ENCODE data around the gene LSM14B. TPM values are rescaled to one million over a fixed set of nuclear protein-coding genes. Genes with fewer than 3 reads are reported as not detected.

LSM14B gene
- total RNA-seq, 1 donor from 2014 or later: 36.8 TPM

- H3K4me3 ChIP-seq: no peak overlapping the region
- H3K9me3 ChIP-seq: no peaks in the 10 kb centered on the region
- DNase-seq: no peak
- H3K4me1 ChIP-seq: peaks cover 10% of the 10 kb centered on the region
- no peak for ATAC-seq
- H3K27ac ChIP-seq: no peak overlapping the region
- intact Hi-C loops (cut with DNase I): no loop called here
- H3K36me3 ChIP-seq: peaks cover 13% of the 10 kb centered on the region
- H3K27me3 ChIP-seq (ENCODE audit: low read depth): no peaks in the 10 kb centered on the region
- no peak for TF ChIP-seq CTCF (IDR thresholded peaks at IDR 0.05)
These were observed 33.4 kb downstream of the LSM14B start for GRCh38 chr20:62155428-62156253.

GRCh38 chr20:62156254-62156556 lies 33.9 kb downstream of the LSM14B start:
- ATAC-seq (no peak), DNase-seq (no peak)
- Histone ChIP-seq H3K27me3 (ENCODE audit: low read depth) (no peaks in the 10 kb centered on the region), H3K9me3 (no peaks in the 10 kb centered on the region), H3K4me3 (no peak overlapping the region), H3K36me3 (peaks cover 19% of the 10 kb centered on the region), H3K4me1 (peaks cover 10% of the 10 kb centered on the region), H3K27ac (no peak overlapping the region)
- TF ChIP-seq CTCF (IDR thresholded peaks at IDR 0.05): no peak
- intact Hi-C loops (cut with DNase I): no loop called here

- intact Hi-C loops (cut with DNase I): no loop called here
- ATAC-seq: peak; percentile 84 to 89
- peak; percentile 66 for TF ChIP-seq CTCF (IDR thresholded peaks at IDR 0.05)
These were observed 34.5 kb downstream of the LSM14B start for GRCh38 chr20:62156592-62157386.

GRCh38 chr20:62157387-62158087 lies 35.3 kb downstream of the LSM14B start:
- DNase-seq (no peak), ATAC-seq (no peak)
- Histone ChIP-seq H3K9me3 (no peaks in the 10 kb centered on the region), H3K27me3 (ENCODE audit: low read depth) (no peaks in the 10 kb centered on the region), H3K36me3 (peaks cover 32% of the 10 kb centered on the region), H3K4me1 (peaks cover 10% of the 10 kb centered on the region), H3K27ac (no peak overlapping the region), H3K4me3 (no peak overlapping the region)
- intact Hi-C loops (cut with DNase I): no loop called here
- TF ChIP-seq CTCF (IDR thresholded peaks at IDR 0.05): no peak

More at GRCh38 chr20:62156592-62157386, 34.5 kb downstream of the LSM14B start:
- DNase-seq: peak; percentile 76
- Histone ChIP-seq H3K9me3 (no peaks in the 10 kb centered on the region), H3K4me1 (peaks cover 10% of the 10 kb centered on the region), H3K27ac (no peak overlapping the region), H3K4me3 (no peak overlapping the region), H3K36me3 (peaks cover 24% of the 10 kb centered on the region), H3K27me3 (ENCODE audit: low read depth) (no peaks in the 10 kb centered on the region)

GRCh38 chr20:62158088-62158400 lies 35.8 kb downstream of the LSM14B start:
- Histone ChIP-seq H3K36me3 (peaks cover 37% of the 10 kb centered on the region), H3K9me3 (no peaks in the 10 kb centered on the region), H3K4me1 (peaks cover 10% of the 10 kb centered on the region), H3K27ac (no peak overlapping the region), H3K4me3 (no peak overlapping the region), H3K27me3 (ENCODE audit: low read depth) (no peaks in the 10 kb centered on the region)
- intact Hi-C loops (cut with DNase I): no loop called here
- DNase-seq: no peak
- TF ChIP-seq CTCF (IDR thresholded peaks at IDR 0.05): no peak
- ATAC-seq: no peak

Data from lower lobe of right lung (tissue), 2 donors.